CD8-positive, alpha-beta memory T cell (primary cell): ENCODE data around the gene PPARD. TPM values are rescaled to one million over a fixed set of nuclear protein-coding genes. Genes with fewer than 3 reads are reported as not detected.
A peak's percentile ranks its signal among the peaks of the same experiment; 100 is the strongest.

Experiments used
- CTCF ChIA-PET: fragments of 350-600 bp; sonication (Branson Sonifier 250); formaldehyde crosslinking; loops from one replicate; lab custom pipeline; 2021; ENCODE audit warnings: antibody characterized with exemption; lab: Charles Lee
- POLR2A ChIA-PET: fragments of 350-600 bp; sonication (Branson Sonifier 250); formaldehyde crosslinking; loops from one replicate; lab custom pipeline; 2021; ENCODE audit warnings: antibody characterized with exemption; lab: Charles Lee
- DNase-seq, 5 donors: peaks; one replicate each; pipeline versions ENCODE4 v3.0.0 to v3.0.0-alpha.2; 2020 to 2022; ENCODE audit warnings: mixed read lengths in 1 of 5
- H3K27ac ChIP-seq: one replicate; pipeline ENCODE4 v1.7.0; 2013; ENCODE audit warnings: low read depth, mild to moderate bottlenecking, low read length, moderate library complexity
- H3K27me3 ChIP-seq: 2 replicates; pipeline ENCODE4 v1.7.0; 2013; ENCODE audit warnings: low read length, mild to moderate bottlenecking; ENCODE audit not compliant: insufficient read depth, poor library complexity, severe bottlenecking
- H3K36me3 ChIP-seq: 2 replicates; pipeline ENCODE4 v1.7.0; 2013; ENCODE audit warnings: mild to moderate bottlenecking, low read length, moderate library complexity; ENCODE audit not compliant: insufficient read depth
- H3K4me1 ChIP-seq: 2 replicates; pipeline ENCODE4 v1.7.0; 2013; ENCODE audit warnings: mild to moderate bottlenecking, low read length, moderate library complexity; ENCODE audit not compliant: insufficient read depth
- H3K4me3 ChIP-seq: 2 replicates; pipeline ENCODE4 v1.7.0; 2013; ENCODE audit warnings: mild to moderate bottlenecking, low read length
- H3K9me3 ChIP-seq: 2 replicates; pipeline ENCODE4 v1.7.0; 2013; ENCODE audit warnings: mild to moderate bottlenecking, low read length
- H3K27ac Mint-ChIP-seq, 8 donors: one replicate each; pipeline ENCODE4 v1.8.0; 2020 to 2021; ENCODE audit warnings: mixed read lengths in 8 of 8, mild to moderate bottlenecking in 6 of 8, inconsistent platforms in 3 of 8, moderate library complexity in 3 of 8
- H3K27me3 Mint-ChIP-seq, 2 donors: one replicate each; pipeline ENCODE4 v1.8.0; 2020 to 2021; ENCODE audit warnings: mixed read lengths in 2 of 2, mild to moderate bottlenecking in 1 of 2, moderate library complexity in 1 of 2
- H3K36me3 Mint-ChIP-seq, 3 donors: one replicate each; pipeline ENCODE4 v1.8.0; 2020 to 2021; ENCODE audit warnings: mixed read lengths in 3 of 3, inconsistent platforms in 1 of 3, mild to moderate bottlenecking in 1 of 3
- H3K4me1 Mint-ChIP-seq, 3 donors: one replicate each; pipeline ENCODE4 v1.8.0; 2020 to 2021; ENCODE audit warnings: mixed read lengths in 3 of 3, inconsistent platforms in 1 of 3, mild to moderate bottlenecking in 1 of 3
- H3K4me3 Mint-ChIP-seq, 7 donors: one replicate each; pipeline ENCODE4 v1.8.0; 2020 to 2021; ENCODE audit warnings: mixed read lengths in 7 of 7, mild to moderate bottlenecking in 6 of 7, moderate library complexity in 4 of 7, inconsistent platforms in 2 of 7
- H3K9me3 Mint-ChIP-seq, 5 donors: one replicate each; pipeline ENCODE4 v1.8.0; 2020 to 2022; ENCODE audit warnings: mixed read lengths in 5 of 5, mild to moderate bottlenecking in 3 of 5, moderate library complexity in 2 of 5, inconsistent platforms in 1 of 5
- polyA plus RNA-seq: library from polyadenylated mRNA; unstranded; fragments of 300-500 nt; fragmentation: Illumina TruSeq; gene quantifications from one replicate; pipeline ENCODE4 v1.2.3, GENCODE V29; 2021
- total RNA-seq, 2 experiments: library from RNA; stranded (reverse); gene quantifications; one replicate each; pipeline ENCODE4 v1.2.3, GENCODE V29; 2021

PPARD gene
- total and polyA plus RNA-seq, 3 experiments from 2014 or later: 7.7 to 16.2 (median 14.8) TPM

GRCh38 chr6:35468980-35469750, 126.8 kb downstream of the PPARD start:
- peaks cover 0 to 69% (median 12%) of the 10 kb centered on the region in 3 donors for H3K36me3 Mint-ChIP-seq
- DNase-seq: peak in 1 of 5 donors; percentile 21
- peaks cover 0 to 5% of the 10 kb centered on the region in 2 donors for H3K27me3 Mint-ChIP-seq
- Histone ChIP-seq H3K36me3 (peaks cover 25% of the 10 kb centered on the region), H3K4me1 (peaks cover 39% of the 10 kb centered on the region), H3K27me3 (no peaks in the 10 kb centered on the region), H3K4me3 (peak overlapping the region; percentile 92), H3K27ac (peak overlapping the region; percentile 87), H3K9me3 (no peaks in the 10 kb centered on the region)
- H3K9me3 Mint-ChIP-seq: no peaks in the 10 kb centered on the region
- peaks cover 35 to 46% (median 41%) of the 10 kb centered on the region in 3 donors for H3K4me1 Mint-ChIP-seq
- ChIA-PET CTCF (interaction anchor here (0.7 to 3.0 kb wide), 11 partner anchors 16 to 267 kb away, joined by 3 to 35 read pairs (median 8); partner anchors contain the start of genes ARMC12, DEF6, FANCE and PPARD), POLR2A (interaction anchor here (1.0 to 1.6 kb wide), 5 partner anchors 17 to 168 kb away, joined by 3 to 12 read pairs (median 3); partner anchors contain the start of gene FANCE)
- peak overlapping the region; percentile 92 to 99 (median 98) for H3K27ac Mint-ChIP-seq
- peak overlapping the region; percentile 89 to 99 (median 97) for H3K4me3 Mint-ChIP-seq

GRCh38 chr6:35469751-35470662, 127.6 kb downstream of the PPARD start:
- H3K27ac ChIP-seq: peak overlapping the region; percentile 87
- H3K4me3 ChIP-seq: peak overlapping the region; percentile 92
- H3K4me1 ChIP-seq: peaks cover 39% of the 10 kb centered on the region
- H3K9me3 ChIP-seq: no peaks in the 10 kb centered on the region
- CTCF ChIA-PET: interaction anchor here (0.6 to 3.0 kb wide), 6 partner anchors 18 to 266 kb away, joined by 3 to 22 read pairs (median 4); partner anchors contain the start of genes FANCE and PPARD
- no peaks in the 10 kb centered on the region for H3K27me3 ChIP-seq
- no peaks in the 10 kb centered on the region for H3K9me3 Mint-ChIP-seq
- peak overlapping the region; percentile 92 to 99 (median 98) for H3K27ac Mint-ChIP-seq
- peak in 3 of 5 donors; percentile 17 to 23 (median 22) for DNase-seq
- peaks cover 25% of the 10 kb centered on the region for H3K36me3 ChIP-seq
- POLR2A ChIA-PET: no interaction called here
- peaks cover 0 to 5% of the 10 kb centered on the region in 2 donors for H3K27me3 Mint-ChIP-seq
- H3K36me3 Mint-ChIP-seq: peaks cover 0 to 68% (median 12%) of the 10 kb centered on the region in 3 donors
- peaks cover 35 to 46% (median 41%) of the 10 kb centered on the region in 3 donors for H3K4me1 Mint-ChIP-seq
- H3K4me3 Mint-ChIP-seq: peak overlapping the region; percentile 89 to 99 (median 97)

- POLR2A ChIA-PET: interaction anchor here (0.6 kb wide), 2 partner anchors 27 to 262 kb away, joined by 3 to 4 read pairs; no protein-coding TSS in a partner anchor
- Mint-ChIP-seq H3K27ac (peak overlapping the region; percentile 21 to 99 (median 96)), H3K36me3 (peaks cover 0 to 68% (median 12%) of the 10 kb centered on the region in 3 donors), H3K4me1 (peaks cover 35 to 46% (median 41%) of the 10 kb centered on the region in 3 donors), H3K27me3 (peaks cover 0 to 5% of the 10 kb centered on the region in 2 donors), H3K4me3 (peak overlapping the region; percentile 89 to 99 (median 97)), H3K9me3 (no peaks in the 10 kb centered on the region)
- H3K36me3 ChIP-seq: peaks cover 25% of the 10 kb centered on the region
- CTCF ChIA-PET: interaction anchor here (1.0 to 2.0 kb wide), 3 partner anchors 19 to 265 kb away, joined by 4 to 5 read pairs (median 4); partner anchors contain the start of gene FANCE
- no peak for DNase-seq
- no peak overlapping the region for H3K27ac ChIP-seq
- peaks cover 39% of the 10 kb centered on the region for H3K4me1 ChIP-seq
- H3K9me3 ChIP-seq: no peaks in the 10 kb centered on the region
- no peak overlapping the region for H3K4me3 ChIP-seq
- no peaks in the 10 kb centered on the region for H3K27me3 ChIP-seq
Measured at GRCh38 chr6:35470663-35471120, 128.3 kb downstream of the PPARD start.

GRCh38 chr6:35471836-35472345, 129.5 kb downstream of the PPARD start:
- Histone ChIP-seq H3K36me3 (peaks cover 25% of the 10 kb centered on the region), H3K27me3 (no peaks in the 10 kb centered on the region), H3K9me3 (no peaks in the 10 kb centered on the region), H3K4me3 (no peak overlapping the region), H3K27ac (peak overlapping the region; percentile 11), H3K4me1 (peaks cover 39% of the 10 kb centered on the region)
- H3K9me3 Mint-ChIP-seq: no peaks in the 10 kb centered on the region
- CTCF ChIA-PET: interaction anchor here (0.8 to 2.0 kb wide), 4 partner anchors 8 to 264 kb away, joined by 3 to 7 read pairs (median 4); partner anchors contain the start of gene DEF6
- H3K4me3 Mint-ChIP-seq: peak overlapping the region in 3 of 7 donors; percentile 24 to 96 (median 38)
- peaks cover 0 to 5% of the 10 kb centered on the region in 2 donors for H3K27me3 Mint-ChIP-seq
- no peak for DNase-seq
- H3K27ac Mint-ChIP-seq: peak overlapping the region in 7 of 8 donors; percentile 37 to 99 (median 68)
- POLR2A ChIA-PET: no interaction called here
- peaks cover 0 to 62% (median 12%) of the 10 kb centered on the region in 3 donors for H3K36me3 Mint-ChIP-seq
- peaks cover 35 to 46% (median 41%) of the 10 kb centered on the region in 3 donors for H3K4me1 Mint-ChIP-seq

GRCh38 chr6:35473075-35473849, 130.9 kb downstream of the PPARD start:
- peak overlapping the region in 1 of 8 donors; percentile 56 for H3K27ac Mint-ChIP-seq
- peaks cover 0 to 5% of the 10 kb centered on the region in 2 donors for H3K27me3 Mint-ChIP-seq
- Histone ChIP-seq H3K27me3 (no peaks in the 10 kb centered on the region), H3K9me3 (no peaks in the 10 kb centered on the region), H3K27ac (no peak overlapping the region), H3K4me1 (peaks cover 32% of the 10 kb centered on the region), H3K36me3 (peaks cover 25% of the 10 kb centered on the region), H3K4me3 (no peak overlapping the region)
- no peaks in the 10 kb centered on the region for H3K9me3 Mint-ChIP-seq
- no peak for DNase-seq
- H3K4me3 Mint-ChIP-seq: no peak overlapping the region
- H3K4me1 Mint-ChIP-seq: peaks cover 28 to 37% (median 34%) of the 10 kb centered on the region in 3 donors
- CTCF ChIA-PET: interaction anchor here (0.8 to 1.6 kb wide), 2 partner anchors 9 to 24 kb away, joined by 3 read pairs; no protein-coding TSS in a partner anchor
- H3K36me3 Mint-ChIP-seq: peaks cover 0 to 57% (median 10%) of the 10 kb centered on the region in 3 donors
- POLR2A ChIA-PET: interaction anchor here (0.6 to 0.8 kb wide), 2 partner anchors 20 to 134 kb away, joined by 3 to 4 read pairs; no protein-coding TSS in a partner anchor

- Mint-ChIP-seq H3K4me3 (no peak overlapping the region), H3K27me3 (peaks cover 0 to 4% of the 10 kb centered on the region in 2 donors), H3K9me3 (no peaks in the 10 kb centered on the region), H3K27ac (peak overlapping the region in 2 of 8 donors; percentile 34 to 56), H3K36me3 (peaks cover 0 to 51% (median 10%) of the 10 kb centered on the region in 3 donors), H3K4me1 (peaks cover 28 to 37% (median 34%) of the 10 kb centered on the region in 3 donors)
- no peak overlapping the region for H3K4me3 ChIP-seq
- H3K9me3 ChIP-seq: no peaks in the 10 kb centered on the region
- peaks cover 32% of the 10 kb centered on the region for H3K4me1 ChIP-seq
- peaks cover 25% of the 10 kb centered on the region for H3K36me3 ChIP-seq
- POLR2A ChIA-PET: interaction anchor here (0.8 kb wide), 1 partner anchor 20 kb away, joined by 3 read pairs; no protein-coding TSS in a partner anchor
- DNase-seq: no peak
- no peaks in the 10 kb centered on the region for H3K27me3 ChIP-seq
- H3K27ac ChIP-seq: no peak overlapping the region
- CTCF ChIA-PET: interaction anchor here (0.8 kb wide), 1 partner anchor 24 kb away, joined by 3 read pairs; no protein-coding TSS in a partner anchor
Measured at GRCh38 chr6:35473850-35474130, 131.4 kb downstream of the PPARD start.
